Measurements from ENCODE around the gene MET. TPM values are rescaled to one million over a fixed set of nuclear protein-coding genes. Genes with fewer than 3 reads are reported as not detected.

The MET gene
- total RNA-seq, 1 experiment from 2014 or later = 5.0 TPM

DNA sequence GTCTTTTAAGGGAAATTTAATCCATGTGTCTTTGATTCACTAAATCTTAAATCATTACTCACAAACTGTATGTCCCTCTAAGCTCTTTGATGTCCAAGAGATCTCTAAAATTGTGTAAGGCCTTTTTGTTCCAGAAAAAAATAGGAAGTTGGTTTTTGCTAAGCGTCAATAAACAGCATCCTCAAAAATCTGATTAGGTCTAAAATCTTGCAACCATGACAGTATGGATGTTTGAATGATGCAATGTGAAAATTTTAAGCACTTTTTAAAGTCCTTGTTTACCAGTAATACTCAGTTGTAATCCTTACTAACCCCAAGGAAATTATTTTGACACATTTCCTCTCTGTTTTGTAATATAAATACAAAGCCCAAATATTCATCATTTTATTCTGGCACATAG is 6.8 kb downstream of the MET start:
- no peak overlapping the region for H2BK120ac ChIP-seq (ENCODE audit: low read depth, low read length, poor library complexity, severe bottlenecking)
- H4K8ac ChIP-seq (replicated peaks; ENCODE audit: insufficient read length, low read depth, low read length) = no peak overlapping the region
- no peak overlapping the region for H4K91ac ChIP-seq (ENCODE audit: insufficient read length, low read depth, low read length)
- no peaks in the 10 kb centered on the region for H3K9me3 ChIP-seq (ENCODE audit: control insufficient read depth, low read depth, low read length)
- no peaks in the 10 kb centered on the region for H3K79me1 ChIP-seq (ENCODE audit: insufficient read depth, low read depth, low read length, poor library complexity, severe bottlenecking)
- H2BK5ac ChIP-seq (ENCODE audit: insufficient read length, low read length) = no peak overlapping the region
- DNase-seq = no peak
- no peak overlapping the region for H2AK5ac ChIP-seq (ENCODE audit: insufficient read length, low read length)
- no peaks in the 10 kb centered on the region for H3K27me3 ChIP-seq (ENCODE audit: insufficient read depth, low read length)
- Mint-ChIP-seq H3K4me1 (peaks cover 9 to 10% of the 10 kb centered on the region in 2 experiments), H3K4me3 (no peak overlapping the region), H3K36me3 (ENCODE audit: insufficient read depth in 1 of 3, low read depth in 3 of 3) (no peaks in the 10 kb centered on the region), H3K27me3 (ENCODE audit: low read depth) (peaks cover 4% of the 10 kb centered on the region; the same call in 1 of the 2 replicates), H3K27ac (no peak overlapping the region), H3K9me3 (no peaks in the 10 kb centered on the region)
- H3K79me2 ChIP-seq (ENCODE audit: insufficient read depth, low read length) = no peaks in the 10 kb centered on the region
- H3K4ac ChIP-seq (ENCODE audit: low read depth, low read length) = no peak overlapping the region
- H3T11ph ChIP-seq (ENCODE audit: low read length) = no peak overlapping the region
- WGBS (ENCODE audit: extremely low coverage, insufficient read length, low lambda C conversion rate) = no CpG with 5 or more reads among the region's 1 CpG
- no peak overlapping the region for H2BK12ac ChIP-seq (ENCODE audit: insufficient read length, low read depth, low read length)
- H3K56ac ChIP-seq (ENCODE audit: insufficient read length, low read depth, low read length) = no peak overlapping the region
- no peaks in the 10 kb centered on the region for H3K23me2 ChIP-seq (ENCODE audit: insufficient read length, low read depth, low read length, poor library complexity, severe bottlenecking)
- no peak overlapping the region for H3K27ac ChIP-seq (ENCODE audit: insufficient read length, low read depth, low read length)
- no peak for TF ChIP-seq CTCF (conservative IDR thresholded peaks at IDR 0.05)
- no peak overlapping the region for H3K9ac ChIP-seq (ENCODE audit: extremely low read depth, insufficient read length, low read length)
- no peak overlapping the region for H4K5ac ChIP-seq (ENCODE audit: insufficient read length, low read depth, low read length)
- no peak overlapping the region for H3K23ac ChIP-seq (ENCODE audit: insufficient read length, low read depth, low read length)
- no peak overlapping the region for H2AFZ ChIP-seq (ENCODE audit: low read length)
- no peak overlapping the region for H2BK20ac ChIP-seq (ENCODE audit: low read depth, low read length, poor library complexity, severe bottlenecking)
- no peak overlapping the region for H2BK15ac ChIP-seq (ENCODE audit: low read depth, low read length)
- H3K4me2 ChIP-seq (ENCODE audit: insufficient read depth, insufficient read length, low read length) = no peak overlapping the region
- no peak overlapping the region for H3K14ac ChIP-seq (ENCODE audit: insufficient read depth, low read length)
- no peaks in the 10 kb centered on the region for H3K4me1 ChIP-seq (ENCODE audit: insufficient read depth, low read length)
- H3K18ac ChIP-seq (ENCODE audit: insufficient read length, low read depth, low read length) = no peak overlapping the region
- H4K20me1 ChIP-seq (ENCODE audit: control insufficient read depth, insufficient read depth, insufficient read length) = no peaks in the 10 kb centered on the region

Measured in H9 (cell line).